GM23338 (cell line): ENCODE measurements around the gene ICAM1. TPM values are rescaled to one million over a fixed set of nuclear protein-coding genes. Genes with fewer than 3 reads are reported as not detected.

Experiments used
- ATAC-seq: fragments of 200-7000 bp; cut with Tn5 transposase; 3 replicates; pipeline ENCODE4 v1.9.1; 2020
- DNase-seq: peaks from one replicate; pipeline ENCODE4 v3.0.0-alpha.2; 2015; ENCODE audit warnings: low spot score
- H2AFZ ChIP-seq: fragments of 200-600 bp; sonication (generic); 2 replicates; pipeline ENCODE4 v1.8.0; 2016; ENCODE audit warnings: antibody characterized with exemption, mild to moderate bottlenecking, moderate library complexity
- H3F3A ChIP-seq: fragments of 200-600 bp; sonication (generic); replicated peaks from 2 replicates; pipeline ENCODE4 v1.8.0; 2017; ENCODE audit warnings: antibody characterized with exemption, mixed run types, low read depth
- H3K27ac ChIP-seq: fragments of 200-600 bp; sonication (generic); 2 replicates; pipeline ENCODE4 v1.6.1; 2016; ENCODE audit warnings: low read depth
- H3K27me3 ChIP-seq: fragments of 200-600 bp; sonication (generic); 2 replicates; pipeline ENCODE4 v1.8.0; 2016; ENCODE audit warnings: mild to moderate bottlenecking, mixed run types, moderate library complexity; ENCODE audit not compliant: insufficient read depth
- H3K36me3 ChIP-seq: fragments of 200-600 bp; sonication (generic); 2 replicates; pipeline ENCODE4 v1.8.0; 2016; ENCODE audit warnings: mild to moderate bottlenecking; ENCODE audit not compliant: insufficient read depth
- H3K4me1 ChIP-seq: fragments of 200-600 bp; sonication (generic); 2 replicates; pipeline ENCODE4 v1.8.0; 2016; ENCODE audit warnings: mild to moderate bottlenecking, moderate library complexity; ENCODE audit not compliant: insufficient read depth
- H3K4me2 ChIP-seq: fragments of 200-600 bp; sonication (generic); 2 replicates; pipeline ENCODE4 v1.7.1; 2017; ENCODE audit warnings: mixed run types
- H3K4me3 ChIP-seq: fragments of 200-600 bp; sonication (generic); 2 replicates; pipeline ENCODE4 v1.6.1; 2016; ENCODE audit warnings: mixed run types
- H3K79me2 ChIP-seq: fragments of 200-600 bp; sonication (generic); replicated peaks from 2 replicates; pipeline ENCODE4 v1.8.0; 2017; ENCODE audit warnings: mild to moderate bottlenecking; ENCODE audit not compliant: insufficient read depth
- H3K9me2 ChIP-seq: fragments of 200-600 bp; sonication (generic); 2 replicates; pipeline ENCODE4 v1.8.0; 2017; ENCODE audit not compliant: insufficient read depth
- H4K20me1 ChIP-seq: fragments of 200-600 bp; sonication (generic); replicated peaks from 2 replicates; pipeline ENCODE4 v1.8.0; 2017; ENCODE audit warnings: mild to moderate bottlenecking; ENCODE audit not compliant: insufficient read depth
- H3K27ac Mint-ChIP-seq: 2 replicates; pipeline ENCODE4 v1.8.0; 2020; ENCODE audit warnings: inconsistent platforms, mild to moderate bottlenecking, moderate library complexity, mixed read lengths
- H3K27me3 Mint-ChIP-seq: 3 replicates; pipeline ENCODE4 v1.8.0; 2022; ENCODE audit warnings: low read depth, mild to moderate bottlenecking, moderate library complexity, mixed read lengths, inconsistent platforms; ENCODE audit not compliant: insufficient read depth, poor library complexity
- H3K36me3 Mint-ChIP-seq: 3 replicates; pipeline ENCODE4 v1.8.0; 2021; ENCODE audit warnings: low read depth, mild to moderate bottlenecking, inconsistent platforms, moderate library complexity, mixed read lengths
- H3K4me1 Mint-ChIP-seq: 3 replicates; pipeline ENCODE4 v1.8.0; 2020; ENCODE audit warnings: mild to moderate bottlenecking, inconsistent platforms, mixed read lengths
- H3K4me3 Mint-ChIP-seq: 3 replicates; pipeline ENCODE4 v1.8.0; 2021; ENCODE audit warnings: moderate library complexity, mild to moderate bottlenecking, inconsistent platforms, mixed read lengths
- H3K9me3 Mint-ChIP-seq: 3 replicates; pipeline ENCODE4 v1.8.0; 2020; ENCODE audit warnings: moderate library complexity, mild to moderate bottlenecking, inconsistent platforms, mixed read lengths
- CREB1 ChIP-seq: fragments of 250-450 bp; sonication (Bioruptor Pico); IDR thresholded peaks from 2 replicates; pipeline ENCODE4 v1.5.0; 2020; ENCODE audit warnings: low read depth, mild to moderate bottlenecking, moderate library complexity
- EZH2 ChIP-seq: fragments of 200-600 bp; sonication (generic); IDR thresholded peaks from one replicate; pipeline ENCODE4 v1.8.0; 2017; ENCODE audit warnings: antibody characterized with exemption, mild to moderate bottlenecking, low read depth; ENCODE audit not compliant: unreplicated experiment
- EZH2phosphoT487 ChIP-seq: fragments of 200-600 bp; sonication (generic); IDR thresholded peaks from one replicate; pipeline ENCODE4 v1.8.1; 2018; ENCODE audit warnings: antibody characterized with exemption; ENCODE audit not compliant: unreplicated experiment
- JUNB ChIP-seq: IDR thresholded peaks from one replicate; pipeline ENCODE4 v1.6.1; 2016; ENCODE audit warnings: antibody characterized with exemption; ENCODE audit not compliant: unreplicated experiment
- NANOG ChIP-seq: IDR thresholded peaks from 2 replicates; pipeline ENCODE4 v1.6.1; 2016; ENCODE audit warnings: antibody characterized with exemption, borderline replicate concordance
- POLR2AphosphoS5 ChIP-seq: IDR thresholded peaks from 2 replicates; pipeline ENCODE4 v1.6.1; 2016; ENCODE audit warnings: antibody characterized with exemption, low read depth
- STAT1 ChIP-seq: IDR thresholded peaks from one replicate; pipeline ENCODE4 v1.6.1; 2016; ENCODE audit warnings: antibody characterized with exemption; ENCODE audit not compliant: unreplicated experiment
- ZNF114 ChIP-seq: fragments of 250-450 bp; sonication (Bioruptor Pico); IDR thresholded peaks from 2 replicates; pipeline ENCODE4 v1.5.0; 2020; ENCODE audit warnings: mild to moderate bottlenecking, moderate library complexity
- ZNF331 ChIP-seq: fragments of 250-450 bp; sonication (Bioruptor Pico); IDR thresholded peaks from 2 replicates; pipeline ENCODE4 v1.5.0; 2020; ENCODE audit warnings: low read depth, mild to moderate bottlenecking, moderate library complexity
- polyA plus RNA-seq: library from polyadenylated mRNA; unstranded; fragments of >200 nt; fragmentation: Nextera tagmentation; extraction: Ambion mirVana; gene quantifications from 2 replicates; pipeline ENCODE4 v1.2.1, GENCODE V29; 2016
- total RNA-seq: library from RNA; depleted of rRNA; stranded (reverse); fragments of >200 nt; shearing (Covaris generic); gene quantifications from 2 replicates; pipeline ENCODE4 v1.2.3, GENCODE V29; 2014
- TF ChIP-seq, protein P1 (sequence below): fragments of 250-450 bp; sonication (Bioruptor Pico); IDR thresholded peaks from 2 replicates; pipeline ENCODE4 v1.5.0; 2020; ENCODE audit warnings: mild to moderate bottlenecking, moderate library complexity
- TF ChIP-seq, protein P2 (sequence below): IDR thresholded peaks from 2 replicates; pipeline ENCODE4 v1.6.1; 2016; ENCODE audit warnings: antibody characterized with exemption
- TF ChIP-seq, protein P3 (sequence below), 2 experiments: fragments of 200-600 bp in 1 of 2; sonication (generic) in 1 of 2; conservative IDR thresholded peaks; 2 replicates each; pipeline versions ENCODE4 v1.5.1 to v1.6.1; 2016 to 2017; ENCODE audit warnings: antibody characterized with exemption in 2 of 2, low read depth in 2 of 2, mild to moderate bottlenecking in 2 of 2, moderate library complexity in 1 of 2
- TF ChIP-seq, protein P4 (sequence below): IDR thresholded peaks from one replicate; pipeline ENCODE4 v1.6.1; 2018; ENCODE audit warnings: antibody characterized with exemption; ENCODE audit not compliant: unreplicated experiment

Gene ICAM1
- total and polyA plus RNA-seq, 2 experiments from 2014 or later, result 1.6 to 3.5 TPM

DNA sequence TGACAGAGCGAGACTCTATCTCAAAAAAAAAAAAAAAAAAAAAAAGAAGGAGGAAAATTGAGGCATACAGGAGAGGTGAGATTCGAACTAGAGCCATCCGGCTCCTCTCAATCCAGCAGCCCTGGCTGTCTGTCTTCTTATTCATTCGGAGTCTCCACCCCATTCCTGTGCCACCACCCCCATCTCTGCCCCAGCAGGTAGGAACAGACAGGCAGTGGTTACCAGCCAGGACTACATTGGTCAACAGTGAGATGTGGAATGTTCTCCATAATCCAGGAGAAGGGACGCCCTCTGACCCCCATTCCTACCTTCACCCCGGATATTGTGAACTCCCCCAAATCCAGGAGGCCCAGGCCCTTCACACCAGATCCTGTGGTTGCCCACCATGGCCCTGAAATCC lies 33.2 kb upstream of the ICAM1 start (continued):
- TF ChIP-seq EZH2 (no peak), EZH2phosphoT487 (no peak)

DNA sequence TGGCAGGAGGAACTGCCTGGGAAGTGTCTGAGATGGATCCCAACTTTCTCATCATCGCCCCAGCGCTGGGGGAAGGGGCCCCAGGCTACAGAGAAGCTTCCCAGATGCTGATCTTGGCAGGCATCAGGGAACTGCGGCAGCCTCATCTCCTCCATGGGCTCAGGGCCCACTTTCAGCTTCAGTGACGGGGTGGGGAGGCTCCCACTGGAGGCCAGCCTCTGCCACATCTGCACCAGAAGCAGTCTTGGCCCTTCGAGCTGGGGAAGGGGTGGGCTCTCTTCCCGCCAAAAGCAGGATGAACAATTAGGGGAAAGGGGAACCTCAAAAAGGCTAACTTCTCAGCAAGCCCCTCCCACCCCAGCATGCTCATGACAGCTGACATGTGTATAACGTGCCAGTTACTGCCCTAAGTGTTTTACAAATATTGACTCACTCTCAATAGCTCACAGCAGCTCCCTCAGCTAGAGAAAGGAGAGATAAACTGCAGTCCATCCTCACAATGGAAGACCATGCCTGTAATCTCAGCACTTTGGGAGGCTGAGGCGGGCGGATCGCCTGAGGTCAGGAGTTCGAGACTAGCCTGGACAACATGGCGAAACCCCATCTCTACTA lies 32.6 kb upstream of the ICAM1 start:
- Mint-ChIP-seq H3K9me3 (no peaks in the 10 kb centered on the region; the same call in 2 of the 3 replicates), H3K4me1 (peaks cover 6% of the 10 kb centered on the region), H3K36me3 (no peaks in the 10 kb centered on the region), H3K27me3 (peaks cover 8% of the 10 kb centered on the region), H3K4me3 (no peak overlapping the region), H3K27ac (no peak overlapping the region)
- H3K4me1 ChIP-seq, result no peaks in the 10 kb centered on the region
- no peaks in the 10 kb centered on the region for H3F3A ChIP-seq
- H3K27me3 ChIP-seq, result no peaks in the 10 kb centered on the region
- H3K79me2 ChIP-seq, result no peaks in the 10 kb centered on the region
- no peaks in the 10 kb centered on the region for H3K9me2 ChIP-seq
- TF ChIP-seq ZNF114 (no peak), EZH2phosphoT487 (no peak), NANOG (no peak), POLR2AphosphoS5 (no peak), STAT1 (no peak), JUNB (no peak), CREB1 (CRISPR knock-in tag) (no peak), EZH2 (no peak), ZNF331 (CRISPR knock-in tag) (no peak)
- TF ChIP-seq, protein P1, sequence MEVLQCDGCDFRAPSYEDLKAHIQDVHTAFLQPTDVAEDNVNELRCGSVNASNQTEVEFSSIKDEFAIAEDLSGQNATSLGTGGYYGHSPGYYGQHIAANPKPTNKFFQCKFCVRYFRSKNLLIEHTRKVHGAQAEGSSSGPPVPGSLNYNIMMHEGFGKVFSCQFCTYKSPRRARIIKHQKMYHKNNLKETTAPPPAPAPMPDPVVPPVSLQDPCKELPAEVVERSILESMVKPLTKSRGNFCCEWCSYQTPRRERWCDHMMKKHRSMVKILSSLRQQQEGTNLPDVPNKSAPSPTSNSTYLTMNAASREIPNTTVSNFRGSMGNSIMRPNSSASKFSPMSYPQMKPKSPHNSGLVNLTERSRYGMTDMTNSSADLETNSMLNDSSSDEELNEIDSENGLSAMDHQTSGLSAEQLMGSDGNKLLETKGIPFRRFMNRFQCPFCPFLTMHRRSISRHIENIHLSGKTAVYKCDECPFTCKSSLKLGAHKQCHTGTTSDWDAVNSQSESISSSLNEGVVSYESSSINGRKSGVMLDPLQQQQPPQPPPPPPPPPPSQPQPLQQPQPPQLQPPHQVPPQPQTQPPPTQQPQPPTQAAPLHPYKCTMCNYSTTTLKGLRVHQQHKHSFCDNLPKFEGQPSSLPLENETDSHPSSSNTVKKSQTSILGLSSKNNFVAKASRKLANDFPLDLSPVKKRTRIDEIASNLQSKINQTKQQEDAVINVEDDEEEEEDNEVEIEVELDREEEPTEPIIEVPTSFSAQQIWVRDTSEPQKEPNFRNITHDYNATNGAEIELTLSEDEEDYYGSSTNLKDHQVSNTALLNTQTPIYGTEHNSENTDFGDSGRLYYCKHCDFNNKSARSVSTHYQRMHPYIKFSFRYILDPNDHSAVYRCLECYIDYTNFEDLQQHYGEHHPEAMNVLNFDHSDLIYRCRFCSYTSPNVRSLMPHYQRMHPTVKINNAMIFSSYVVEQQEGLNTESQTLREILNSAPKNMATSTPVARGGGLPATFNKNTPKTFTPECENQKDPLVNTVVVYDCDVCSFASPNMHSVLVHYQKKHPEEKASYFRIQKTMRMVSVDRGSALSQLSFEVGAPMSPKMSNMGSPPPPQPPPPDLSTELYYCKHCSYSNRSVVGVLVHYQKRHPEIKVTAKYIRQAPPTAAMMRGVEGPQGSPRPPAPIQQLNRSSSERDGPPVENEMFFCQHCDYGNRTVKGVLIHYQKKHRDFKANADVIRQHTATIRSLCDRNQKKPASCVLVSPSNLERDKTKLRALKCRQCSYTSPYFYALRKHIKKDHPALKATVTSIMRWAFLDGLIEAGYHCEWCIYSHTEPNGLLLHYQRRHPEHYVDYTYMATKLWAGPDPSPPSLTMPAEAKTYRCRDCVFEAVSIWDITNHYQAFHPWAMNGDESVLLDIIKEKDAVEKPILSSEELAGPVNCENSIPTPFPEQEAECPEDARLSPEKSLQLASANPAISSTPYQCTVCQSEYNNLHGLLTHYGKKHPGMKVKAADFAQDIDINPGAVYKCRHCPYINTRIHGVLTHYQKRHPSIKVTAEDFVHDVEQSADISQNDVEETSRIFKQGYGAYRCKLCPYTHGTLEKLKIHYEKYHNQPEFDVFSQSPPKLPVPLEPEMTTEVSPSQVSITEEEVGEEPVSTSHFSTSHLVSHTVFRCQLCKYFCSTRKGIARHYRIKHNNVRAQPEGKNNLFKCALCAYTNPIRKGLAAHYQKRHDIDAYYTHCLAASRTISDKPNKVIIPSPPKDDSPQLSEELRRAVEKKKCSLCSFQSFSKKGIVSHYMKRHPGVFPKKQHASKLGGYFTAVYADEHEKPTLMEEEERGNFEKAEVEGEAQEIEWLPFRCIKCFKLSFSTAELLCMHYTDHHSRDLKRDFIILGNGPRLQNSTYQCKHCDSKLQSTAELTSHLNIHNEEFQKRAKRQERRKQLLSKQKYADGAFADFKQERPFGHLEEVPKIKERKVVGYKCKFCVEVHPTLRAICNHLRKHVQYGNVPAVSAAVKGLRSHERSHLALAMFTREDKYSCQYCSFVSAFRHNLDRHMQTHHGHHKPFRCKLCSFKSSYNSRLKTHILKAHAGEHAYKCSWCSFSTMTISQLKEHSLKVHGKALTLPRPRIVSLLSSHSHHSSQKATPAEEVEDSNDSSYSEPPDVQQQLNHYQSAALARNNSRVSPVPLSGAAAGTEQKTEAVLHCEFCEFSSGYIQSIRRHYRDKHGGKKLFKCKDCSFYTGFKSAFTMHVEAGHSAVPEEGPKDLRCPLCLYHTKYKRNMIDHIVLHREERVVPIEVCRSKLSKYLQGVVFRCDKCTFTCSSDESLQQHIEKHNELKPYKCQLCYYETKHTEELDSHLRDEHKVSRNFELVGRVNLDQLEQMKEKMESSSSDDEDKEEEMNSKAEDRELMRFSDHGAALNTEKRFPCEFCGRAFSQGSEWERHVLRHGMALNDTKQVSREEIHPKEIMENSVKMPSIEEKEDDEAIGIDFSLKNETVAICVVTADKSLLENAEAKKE, result no peak
- TF ChIP-seq, protein P2, sequence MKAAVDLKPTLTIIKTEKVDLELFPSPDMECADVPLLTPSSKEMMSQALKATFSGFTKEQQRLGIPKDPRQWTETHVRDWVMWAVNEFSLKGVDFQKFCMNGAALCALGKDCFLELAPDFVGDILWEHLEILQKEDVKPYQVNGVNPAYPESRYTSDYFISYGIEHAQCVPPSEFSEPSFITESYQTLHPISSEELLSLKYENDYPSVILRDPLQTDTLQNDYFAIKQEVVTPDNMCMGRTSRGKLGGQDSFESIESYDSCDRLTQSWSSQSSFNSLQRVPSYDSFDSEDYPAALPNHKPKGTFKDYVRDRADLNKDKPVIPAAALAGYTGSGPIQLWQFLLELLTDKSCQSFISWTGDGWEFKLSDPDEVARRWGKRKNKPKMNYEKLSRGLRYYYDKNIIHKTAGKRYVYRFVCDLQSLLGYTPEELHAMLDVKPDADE, result no peak
- TF ChIP-seq, protein P3, sequence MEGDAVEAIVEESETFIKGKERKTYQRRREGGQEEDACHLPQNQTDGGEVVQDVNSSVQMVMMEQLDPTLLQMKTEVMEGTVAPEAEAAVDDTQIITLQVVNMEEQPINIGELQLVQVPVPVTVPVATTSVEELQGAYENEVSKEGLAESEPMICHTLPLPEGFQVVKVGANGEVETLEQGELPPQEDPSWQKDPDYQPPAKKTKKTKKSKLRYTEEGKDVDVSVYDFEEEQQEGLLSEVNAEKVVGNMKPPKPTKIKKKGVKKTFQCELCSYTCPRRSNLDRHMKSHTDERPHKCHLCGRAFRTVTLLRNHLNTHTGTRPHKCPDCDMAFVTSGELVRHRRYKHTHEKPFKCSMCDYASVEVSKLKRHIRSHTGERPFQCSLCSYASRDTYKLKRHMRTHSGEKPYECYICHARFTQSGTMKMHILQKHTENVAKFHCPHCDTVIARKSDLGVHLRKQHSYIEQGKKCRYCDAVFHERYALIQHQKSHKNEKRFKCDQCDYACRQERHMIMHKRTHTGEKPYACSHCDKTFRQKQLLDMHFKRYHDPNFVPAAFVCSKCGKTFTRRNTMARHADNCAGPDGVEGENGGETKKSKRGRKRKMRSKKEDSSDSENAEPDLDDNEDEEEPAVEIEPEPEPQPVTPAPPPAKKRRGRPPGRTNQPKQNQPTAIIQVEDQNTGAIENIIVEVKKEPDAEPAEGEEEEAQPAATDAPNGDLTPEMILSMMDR (conservative IDR thresholded peaks at IDR 0.05; ENCODE audit: low read depth in 2 of 2), result no peak
- TF ChIP-seq, protein P4, sequence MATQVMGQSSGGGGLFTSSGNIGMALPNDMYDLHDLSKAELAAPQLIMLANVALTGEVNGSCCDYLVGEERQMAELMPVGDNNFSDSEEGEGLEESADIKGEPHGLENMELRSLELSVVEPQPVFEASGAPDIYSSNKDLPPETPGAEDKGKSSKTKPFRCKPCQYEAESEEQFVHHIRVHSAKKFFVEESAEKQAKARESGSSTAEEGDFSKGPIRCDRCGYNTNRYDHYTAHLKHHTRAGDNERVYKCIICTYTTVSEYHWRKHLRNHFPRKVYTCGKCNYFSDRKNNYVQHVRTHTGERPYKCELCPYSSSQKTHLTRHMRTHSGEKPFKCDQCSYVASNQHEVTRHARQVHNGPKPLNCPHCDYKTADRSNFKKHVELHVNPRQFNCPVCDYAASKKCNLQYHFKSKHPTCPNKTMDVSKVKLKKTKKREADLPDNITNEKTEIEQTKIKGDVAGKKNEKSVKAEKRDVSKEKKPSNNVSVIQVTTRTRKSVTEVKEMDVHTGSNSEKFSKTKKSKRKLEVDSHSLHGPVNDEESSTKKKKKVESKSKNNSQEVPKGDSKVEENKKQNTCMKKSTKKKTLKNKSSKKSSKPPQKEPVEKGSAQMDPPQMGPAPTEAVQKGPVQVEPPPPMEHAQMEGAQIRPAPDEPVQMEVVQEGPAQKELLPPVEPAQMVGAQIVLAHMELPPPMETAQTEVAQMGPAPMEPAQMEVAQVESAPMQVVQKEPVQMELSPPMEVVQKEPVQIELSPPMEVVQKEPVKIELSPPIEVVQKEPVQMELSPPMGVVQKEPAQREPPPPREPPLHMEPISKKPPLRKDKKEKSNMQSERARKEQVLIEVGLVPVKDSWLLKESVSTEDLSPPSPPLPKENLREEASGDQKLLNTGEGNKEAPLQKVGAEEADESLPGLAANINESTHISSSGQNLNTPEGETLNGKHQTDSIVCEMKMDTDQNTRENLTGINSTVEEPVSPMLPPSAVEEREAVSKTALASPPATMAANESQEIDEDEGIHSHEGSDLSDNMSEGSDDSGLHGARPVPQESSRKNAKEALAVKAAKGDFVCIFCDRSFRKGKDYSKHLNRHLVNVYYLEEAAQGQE, result no peak
- no peak overlapping the region for H3K27ac ChIP-seq
- no peak overlapping the region for H3K4me3 ChIP-seq
- H4K20me1 ChIP-seq, result no peaks in the 10 kb centered on the region
- DNase-seq (no peak), ATAC-seq (no peak)
- H3K36me3 ChIP-seq, result no peaks in the 10 kb centered on the region
- no peak overlapping the region for H2AFZ ChIP-seq
- no peak overlapping the region for H3K4me2 ChIP-seq
